Panc1 (cell line): ENCODE data around the gene RBM47.

Experiments used
- CTCF ChIP-seq: fragments of 450-650 bp; IDR thresholded peaks from 2 replicates; pipeline ENCODE4 v1.5.1; 2017; ENCODE audit warnings: mild to moderate bottlenecking
- POLR2AphosphoS5 ChIP-seq: IDR thresholded peaks from 2 replicates; pipeline ENCODE4 v1.6.1; 2012; ENCODE audit warnings: mild to moderate bottlenecking, low read depth, low read length, moderate library complexity
- REST ChIP-seq, 2 experiments: IDR thresholded peaks; 2 replicates each; pipeline ENCODE4 v1.6.1; 2011 to 2012; ENCODE audit warnings: low read depth in 2 of 2, control low read depth in 1 of 2, low read length in 1 of 2, mild to moderate bottlenecking in 1 of 2, moderate library complexity in 1 of 2; ENCODE audit not compliant: insufficient read depth in 1 of 2
- SIN3A ChIP-seq: IDR thresholded peaks from 2 replicates; pipeline ENCODE4 v1.6.1; 2012; ENCODE audit warnings: low read depth, mild to moderate bottlenecking, low read length, moderate library complexity, borderline replicate concordance; ENCODE audit not compliant: insufficient read depth

GRCh38 chr4:40462326-40462725, 167.3 kb downstream of the RBM47 start:
- no peak for TF ChIP-seq POLR2AphosphoS5
- no peak for TF ChIP-seq CTCF
- TF ChIP-seq REST (IDR thresholded peaks at IDR 0.05; ENCODE audit: insufficient read depth in 1 of 2, low read depth in 2 of 2, low read length in 1 of 2): no peak
- no peak for TF ChIP-seq SIN3A
